Subcutaneous abdominal adipose tissue (tissue), 5 donors: ENCODE data around the gene GREM1.

Experiments used
- H3K27ac ChIP-seq: one replicate; pipeline ENCODE4 v1.7.0; 2013; ENCODE audit warnings: low read depth, mild to moderate bottlenecking, inconsistent platforms, low read length, moderate library complexity
- H3K27me3 ChIP-seq, 5 donors: one replicate each; pipeline ENCODE4 v1.7.0; 2013; ENCODE audit warnings: low read length in 5 of 5, inconsistent platforms in 1 of 5; ENCODE audit not compliant: control insufficient read depth in 5 of 5, insufficient read depth in 4 of 5
- H3K36me3 ChIP-seq, 5 donors: one replicate each; pipeline ENCODE4 v1.7.0; 2013; ENCODE audit warnings: low read length in 5 of 5; ENCODE audit not compliant: control insufficient read depth in 5 of 5, insufficient read depth in 5 of 5
- H3K4me1 ChIP-seq, 5 donors: one replicate each; pipeline ENCODE4 v1.7.0; 2013; ENCODE audit warnings: low read length in 5 of 5, mild to moderate bottlenecking in 3 of 5, moderate library complexity in 1 of 5; ENCODE audit not compliant: control insufficient read depth in 5 of 5, insufficient read depth in 5 of 5
- H3K4me3 ChIP-seq, 5 donors: one replicate each; pipeline ENCODE4 v1.7.0; 2013; ENCODE audit warnings: low read length in 5 of 5, low read depth in 1 of 5
- H3K9ac ChIP-seq, 5 donors: one replicate each; pipeline ENCODE4 v1.7.0; 2013; ENCODE audit warnings: low read length in 5 of 5, mild to moderate bottlenecking in 4 of 5, moderate library complexity in 3 of 5
- H3K9me3 ChIP-seq, 5 donors: one replicate each; pipeline ENCODE4 v1.7.0; 2013; ENCODE audit warnings: low read length in 5 of 5; ENCODE audit not compliant: control insufficient read depth in 5 of 5
- donor health status: healthy.
- donor health status: healthy.
- donor health status: healthy.
- donor health status: healthy.
- donor health status: healthy.

GREM1 gene

DNA sequence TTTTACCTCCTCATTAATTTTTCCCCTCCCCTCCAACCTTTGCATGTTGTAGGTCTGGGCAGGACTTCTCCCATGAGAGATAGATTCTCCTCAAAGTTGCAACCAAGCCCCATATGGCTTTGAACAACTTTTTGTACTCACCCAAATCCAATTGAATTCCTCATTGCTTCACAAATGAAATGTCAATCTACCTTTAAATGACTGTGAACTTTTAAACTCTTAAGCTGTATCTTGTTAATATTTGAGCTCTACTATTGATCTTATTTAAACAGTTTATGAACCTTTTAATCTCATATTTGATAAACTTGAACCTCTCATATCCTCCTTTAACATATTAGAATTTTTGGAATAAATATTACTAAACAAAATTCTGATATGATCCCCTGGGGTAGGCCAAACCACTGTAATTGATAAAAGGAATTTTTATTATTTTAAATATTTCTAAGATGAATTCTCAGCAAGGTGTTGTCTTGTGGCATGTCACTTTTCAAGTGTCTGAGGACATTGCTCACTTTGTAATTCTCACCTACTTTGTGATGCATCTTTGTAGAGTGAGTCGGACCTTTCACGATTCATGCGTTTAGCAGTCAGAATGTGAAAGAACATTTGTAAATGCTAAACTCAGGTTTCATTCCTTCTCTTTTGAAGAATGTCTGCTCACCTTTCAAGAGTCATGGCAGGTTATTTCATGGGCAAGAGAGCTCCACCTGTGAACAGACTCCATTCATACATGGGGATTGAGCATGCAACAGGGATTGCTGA, 23.4 kb upstream of the GREM1 start:
- no peak overlapping the region for H3K9ac ChIP-seq
- H3K4me3 ChIP-seq, result no peak overlapping the region
- no peaks in the 10 kb centered on the region for H3K9me3 ChIP-seq
- H3K36me3 ChIP-seq, result no peaks in the 10 kb centered on the region
- peaks cover 0 to 3% (median 0%) of the 10 kb centered on the region in 5 donors for H3K27me3 ChIP-seq
- no peak overlapping the region for H3K27ac ChIP-seq
- no peaks in the 10 kb centered on the region for H3K4me1 ChIP-seq

- H3K9me3 ChIP-seq, result no peaks in the 10 kb centered on the region
- no peak overlapping the region for H3K9ac ChIP-seq
- no peaks in the 10 kb centered on the region for H3K4me1 ChIP-seq
- no peaks in the 10 kb centered on the region for H3K36me3 ChIP-seq
- H3K27ac ChIP-seq, result no peak overlapping the region
- no peaks in the 10 kb centered on the region for H3K27me3 ChIP-seq
- no peak overlapping the region for H3K4me3 ChIP-seq
Measured at GRCh38 chr15:32698773-32699390, 18.9 kb upstream of the GREM1 start.

- Histone ChIP-seq H3K9ac (no peak overlapping the region), H3K27ac (no peak overlapping the region), H3K4me1 (no peaks in the 10 kb centered on the region), H3K36me3 (no peaks in the 10 kb centered on the region), H3K4me3 (no peak overlapping the region), H3K27me3 (no peaks in the 10 kb centered on the region), H3K9me3 (no peaks in the 10 kb centered on the region)
Measured at GRCh38 chr15:32700501-32701150, 17.2 kb upstream of the GREM1 start.

DNA sequence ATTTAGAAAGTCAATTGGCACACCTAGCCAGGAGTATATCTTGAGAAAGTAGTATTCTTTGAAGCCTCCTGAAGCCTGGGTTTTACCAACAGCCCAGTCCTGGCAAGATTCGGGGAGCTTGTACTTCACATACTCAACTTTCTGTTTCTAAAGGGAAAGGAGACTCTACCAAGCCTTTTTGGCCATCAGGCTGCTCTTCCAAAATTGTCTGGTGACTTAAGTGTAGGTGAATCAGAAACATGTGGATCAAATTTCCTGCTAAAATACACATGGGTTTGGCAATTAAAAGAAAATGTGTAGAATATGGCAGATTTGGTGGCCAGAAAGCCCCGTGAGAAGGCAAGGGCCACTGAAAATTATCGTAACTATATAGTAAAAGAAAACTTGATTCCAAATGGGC, 15.9 kb upstream of the GREM1 start:
- H3K4me1 ChIP-seq, result no peaks in the 10 kb centered on the region
- H3K4me3 ChIP-seq, result no peak overlapping the region
- no peaks in the 10 kb centered on the region for H3K36me3 ChIP-seq
- H3K27ac ChIP-seq, result no peak overlapping the region
- H3K9me3 ChIP-seq, result no peaks in the 10 kb centered on the region
- no peaks in the 10 kb centered on the region for H3K27me3 ChIP-seq
- H3K9ac ChIP-seq, result no peak overlapping the region

- H3K27me3 ChIP-seq, result no peaks in the 10 kb centered on the region
- no peak overlapping the region for H3K4me3 ChIP-seq
- H3K36me3 ChIP-seq, result no peaks in the 10 kb centered on the region
- no peak overlapping the region for H3K27ac ChIP-seq
- H3K4me1 ChIP-seq, result no peaks in the 10 kb centered on the region
- H3K9me3 ChIP-seq, result no peaks in the 10 kb centered on the region
- H3K9ac ChIP-seq, result no peak overlapping the region
Measured at GRCh38 chr15:32704395-32704981, 13.3 kb upstream of the GREM1 start.

- Histone ChIP-seq H3K9ac (no peak overlapping the region), H3K27me3 (no peaks in the 10 kb centered on the region), H3K36me3 (no peaks in the 10 kb centered on the region), H3K9me3 (no peaks in the 10 kb centered on the region), H3K4me1 (no peaks in the 10 kb centered on the region), H3K27ac (no peak overlapping the region), H3K4me3 (no peak overlapping the region)
Measured at GRCh38 chr15:32705446-32705845, 12.4 kb upstream of the GREM1 start.

GRCh38 chr15:32706704-32707103, 11.1 kb upstream of the GREM1 start:
- Histone ChIP-seq H3K27ac (no peak overlapping the region), H3K9me3 (no peaks in the 10 kb centered on the region), H3K27me3 (no peaks in the 10 kb centered on the region), H3K9ac (no peak overlapping the region), H3K4me3 (no peak overlapping the region), H3K36me3 (no peaks in the 10 kb centered on the region), H3K4me1 (no peaks in the 10 kb centered on the region)

GRCh38 chr15:32707436-32707835, 10.4 kb upstream of the GREM1 start:
- Histone ChIP-seq H3K27me3 (peaks cover 0 to 3% (median 0%) of the 10 kb centered on the region in 5 donors), H3K9me3 (no peaks in the 10 kb centered on the region), H3K4me3 (no peak overlapping the region), H3K4me1 (no peaks in the 10 kb centered on the region), H3K27ac (no peak overlapping the region), H3K9ac (no peak overlapping the region), H3K36me3 (no peaks in the 10 kb centered on the region)

- H3K27me3 ChIP-seq, result peaks cover 0 to 8% (median 4%) of the 10 kb centered on the region in 5 donors
- H3K36me3 ChIP-seq, result no peaks in the 10 kb centered on the region
- no peak overlapping the region for H3K27ac ChIP-seq
Measured at GRCh38 chr15:32709295-32710033, 8.3 kb upstream of the GREM1 start.

More at GRCh38 chr15:32709295-32710033, 8.3 kb upstream of the GREM1 start:
- Histone ChIP-seq H3K4me1 (no peaks in the 10 kb centered on the region), H3K4me3 (no peak overlapping the region), H3K9me3 (no peaks in the 10 kb centered on the region), H3K9ac (no peak overlapping the region)
